Aorta (tissue), 4 donors: ENCODE measurements around the gene ATP6V0D1. TPM values are rescaled to one million over a fixed set of nuclear protein-coding genes. Genes with fewer than 3 reads are reported as not detected.

Source experiments
- polyA plus RNA-seq, 2 donors: library from polyadenylated mRNA; stranded (reverse); fragments of 200-250 nt; gene quantifications; one replicate each; pipeline ENCODE4 v1.2.3, GENCODE V29; 2013
- total RNA-seq, 2 donors: library from RNA; stranded (reverse); fragmentation: NEBNext Ultra II Directional; extraction: Animal tissue kit (Norgen Biotek cat#: 25700); gene quantifications; one replicate each; pipeline ENCODE4 v1.2.1, GENCODE V29; 2021
- donor health status: healthy with polysubstance abuse.
- donor health status: Bipolar disorder and iron deficiency.
- donor health status: DM: no; HTN: no; CAD: no.
- donor health status: DM: yes; HTN: yes; CAD: no.

ATP6V0D1 gene
- total and polyA plus RNA-seq, 4 donors = 52.0 to 88.0 (median 60.3) TPM

Other genes with a start within 250 kb of the ATP6V0D1 start
- gene FHOD1, start 233.7 kb downstream of the ATP6V0D1 start, total RNA-seq = 10 to 100 TPM; 28.2 to 47.9 TPM
- 10 to 100 TPM; 12.9 to 41.3 TPM for gene FHOD1, start 233.7 kb downstream of the ATP6V0D1 start, polyA plus RNA-seq
- 1 to 10 TPM; 1.6 to 1.7 TPM for gene SLC9A5, start 232.2 kb downstream of the ATP6V0D1 start, total RNA-seq
- 1 to 10 TPM; 1.1 to 2.9 TPM for gene SLC9A5, start 232.2 kb downstream of the ATP6V0D1 start, polyA plus RNA-seq
- 1 to 10 TPM; 2.5 to 6.9 TPM for gene PLEKHG4, start 201.6 kb downstream of the ATP6V0D1 start, total RNA-seq
- gene PLEKHG4, start 201.6 kb downstream of the ATP6V0D1 start, polyA plus RNA-seq = 10 to 100 TPM in 1 of 2 donors, 1 to 10 TPM in 1; 2.1 to 16.7 TPM
- under 1 TPM in 1 of 2 donors, not detected in 1; 0.12 TPM for gene KCTD19, start 154.4 kb downstream of the ATP6V0D1 start, total RNA-seq
- not detected for gene KCTD19, start 154.4 kb downstream of the ATP6V0D1 start, polyA plus RNA-seq
- under 1 TPM in 1 of 2 donors, not detected in 1; 0.51 TPM for gene LRRC36, start 154.3 kb downstream of the ATP6V0D1 start, total RNA-seq
- not detected for gene LRRC36, start 154.3 kb downstream of the ATP6V0D1 start, polyA plus RNA-seq
- gene TPPP3, start 87.7 kb downstream of the ATP6V0D1 start, total RNA-seq = 10 to 100 TPM in 1 of 2 donors, 1 to 10 TPM in 1; 7.2 to 13.5 TPM
- 10 to 100 TPM; 34.3 to 51.9 TPM for gene TPPP3, start 87.7 kb downstream of the ATP6V0D1 start, polyA plus RNA-seq
- 10 to 100 TPM in 1 of 2 donors, 1 to 10 TPM in 1; 8.4 to 14.8 TPM for gene ZDHHC1, start 64.7 kb downstream of the ATP6V0D1 start, total RNA-seq
- gene ZDHHC1, start 64.7 kb downstream of the ATP6V0D1 start, polyA plus RNA-seq = 10 to 100 TPM in 1 of 2 donors, 1 to 10 TPM in 1; 5.3 to 11.3 TPM
- gene HSD11B2, start 50.0 kb downstream of the ATP6V0D1 start, total RNA-seq = 1 to 10 TPM in 1 of 2 donors, not detected in 1; 1.1 TPM
- 10 to 100 TPM in 1 of 2 donors, not detected in 1; 13.3 TPM for gene HSD11B2, start 50.0 kb downstream of the ATP6V0D1 start, polyA plus RNA-seq
- gene AGRP, start 2.4 kb upstream of the ATP6V0D1 start, total RNA-seq = not detected
- gene AGRP, start 2.4 kb upstream of the ATP6V0D1 start, polyA plus RNA-seq = 1 to 10 TPM in 1 of 2 donors, not detected in 1; 1.5 TPM
- gene RIPOR1, start 47.7 kb upstream of the ATP6V0D1 start, total RNA-seq = 100 to 1,000 TPM; 105 to 120 TPM
- 10 to 100 TPM; 22.7 to 65.5 TPM for gene RIPOR1, start 47.7 kb upstream of the ATP6V0D1 start, polyA plus RNA-seq
- gene CTCF, start 81.4 kb upstream of the ATP6V0D1 start, total RNA-seq = 10 to 100 TPM; 28.5 to 35.8 TPM
- gene CTCF, start 81.4 kb upstream of the ATP6V0D1 start, polyA plus RNA-seq = 10 to 100 TPM; 16.5 to 25.8 TPM
- gene CARMIL2, start 164.0 kb upstream of the ATP6V0D1 start, total RNA-seq = 1 to 10 TPM; 3.0 to 4.0 TPM
- gene CARMIL2, start 164.0 kb upstream of the ATP6V0D1 start, polyA plus RNA-seq = 1 to 10 TPM in 1 of 2 donors, under 1 TPM in 1; 0.13 to 3.7 TPM
- 10 to 100 TPM; 15.7 to 21.9 TPM for gene ACD, start 179.1 kb upstream of the ATP6V0D1 start, total RNA-seq
- 10 to 100 TPM in 1 of 2 donors, 1 to 10 TPM in 1; 7.0 to 34.6 TPM for gene ACD, start 179.1 kb upstream of the ATP6V0D1 start, polyA plus RNA-seq
- 1 to 10 TPM; 3.9 to 5.3 TPM for gene PARD6A, start 179.8 kb upstream of the ATP6V0D1 start, total RNA-seq
- gene PARD6A, start 179.8 kb upstream of the ATP6V0D1 start, polyA plus RNA-seq = 1 to 10 TPM; 5.9 to 7.8 TPM
- 10 to 100 TPM in 1 of 2 donors, 1 to 10 TPM in 1; 9.7 to 15.2 TPM for gene ENKD1, start 185.6 kb upstream of the ATP6V0D1 start, total RNA-seq
- 10 to 100 TPM; 13.3 to 73.8 TPM for gene ENKD1, start 185.6 kb upstream of the ATP6V0D1 start, polyA plus RNA-seq
- gene C16orf86, start 185.7 kb upstream of the ATP6V0D1 start, total RNA-seq = 1 to 10 TPM; 2.6 to 7.9 TPM
- gene C16orf86, start 185.7 kb upstream of the ATP6V0D1 start, polyA plus RNA-seq = 10 to 100 TPM in 1 of 2 donors, 1 to 10 TPM in 1; 3.1 to 14.4 TPM
- gene GFOD2, start 238.2 kb upstream of the ATP6V0D1 start, total RNA-seq = 10 to 100 TPM; 18.7 to 27.3 TPM
- 1 to 10 TPM; 7.4 to 8.5 TPM for gene GFOD2, start 238.2 kb upstream of the ATP6V0D1 start, polyA plus RNA-seq